GM20000 (cell line): ENCODE measurements around the gene IFT81.

Experiments
- DNase-seq: peaks from one replicate; pipeline ENCODE4 v3.0.0; 2012; ENCODE audit warnings: low spot score
- TF ChIP-seq, protein P1 (sequence below): IDR thresholded peaks from 2 replicates; pipeline ENCODE4 v1.5.1; 2012; ENCODE audit warnings: mild to moderate bottlenecking, control low read depth; ENCODE audit errors: extremely low read depth, missing control alignments

Gene IFT81

DNA sequence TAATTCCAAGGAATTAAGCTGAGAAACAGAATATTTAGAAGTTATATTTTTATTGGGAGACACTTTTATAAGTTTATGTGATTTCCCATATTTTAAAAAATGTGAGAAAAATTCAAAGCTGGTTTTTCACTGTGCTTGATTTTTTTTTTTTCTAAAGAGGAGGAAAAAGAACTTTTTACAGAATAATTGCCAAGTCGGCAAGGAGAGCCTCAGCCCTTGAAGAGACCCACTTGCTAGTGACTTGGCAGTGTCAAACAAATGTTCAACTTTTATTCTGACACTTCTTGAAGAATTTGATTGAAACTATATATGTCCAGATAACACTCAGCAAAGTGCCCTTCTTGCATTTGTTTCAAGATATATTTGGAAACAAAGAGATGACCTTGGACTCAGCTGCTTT, 104.6 kb downstream of the IFT81 start:
- TF ChIP-seq, protein P1, sequence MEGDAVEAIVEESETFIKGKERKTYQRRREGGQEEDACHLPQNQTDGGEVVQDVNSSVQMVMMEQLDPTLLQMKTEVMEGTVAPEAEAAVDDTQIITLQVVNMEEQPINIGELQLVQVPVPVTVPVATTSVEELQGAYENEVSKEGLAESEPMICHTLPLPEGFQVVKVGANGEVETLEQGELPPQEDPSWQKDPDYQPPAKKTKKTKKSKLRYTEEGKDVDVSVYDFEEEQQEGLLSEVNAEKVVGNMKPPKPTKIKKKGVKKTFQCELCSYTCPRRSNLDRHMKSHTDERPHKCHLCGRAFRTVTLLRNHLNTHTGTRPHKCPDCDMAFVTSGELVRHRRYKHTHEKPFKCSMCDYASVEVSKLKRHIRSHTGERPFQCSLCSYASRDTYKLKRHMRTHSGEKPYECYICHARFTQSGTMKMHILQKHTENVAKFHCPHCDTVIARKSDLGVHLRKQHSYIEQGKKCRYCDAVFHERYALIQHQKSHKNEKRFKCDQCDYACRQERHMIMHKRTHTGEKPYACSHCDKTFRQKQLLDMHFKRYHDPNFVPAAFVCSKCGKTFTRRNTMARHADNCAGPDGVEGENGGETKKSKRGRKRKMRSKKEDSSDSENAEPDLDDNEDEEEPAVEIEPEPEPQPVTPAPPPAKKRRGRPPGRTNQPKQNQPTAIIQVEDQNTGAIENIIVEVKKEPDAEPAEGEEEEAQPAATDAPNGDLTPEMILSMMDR, result no peak
- DNase-seq, result no peak

DNA sequence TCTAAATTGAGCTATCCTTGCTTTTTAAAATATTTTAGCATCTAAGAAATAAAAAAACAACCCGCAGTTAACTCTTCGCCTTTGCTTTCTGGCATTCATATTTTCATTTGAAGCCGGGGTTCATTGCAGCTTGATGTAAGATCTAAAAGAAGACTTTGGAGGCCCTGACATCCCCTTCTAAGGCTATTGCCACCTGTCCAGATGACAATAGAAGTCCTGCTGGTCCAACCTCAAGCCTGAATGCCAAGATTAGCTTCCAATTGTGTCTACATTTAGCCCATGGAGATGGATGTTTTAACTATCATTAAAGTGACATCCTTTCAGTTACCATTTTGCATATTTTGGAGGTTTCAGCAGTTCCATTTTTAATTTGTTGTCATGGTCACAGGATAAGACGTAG, 105.3 kb downstream of the IFT81 start:
- TF ChIP-seq, protein P1, result no peak

DNA sequence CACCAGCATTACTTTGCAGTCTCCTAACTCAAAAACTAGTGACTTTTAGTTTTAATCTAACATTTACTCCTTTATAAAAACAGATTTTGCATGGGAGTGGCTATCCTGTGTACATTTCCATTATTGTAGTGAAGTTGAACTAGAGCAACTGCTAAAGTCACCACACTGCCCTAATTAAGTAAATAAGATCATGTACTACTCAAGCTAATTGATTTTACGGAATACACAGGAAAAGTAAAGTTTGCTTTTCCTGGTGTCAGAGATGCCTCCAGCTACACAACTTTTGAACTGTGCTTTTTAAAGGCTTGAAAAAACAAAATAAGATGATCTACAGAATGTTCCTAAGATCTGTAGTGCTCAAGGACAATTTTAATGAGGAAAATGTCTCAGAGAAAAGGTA, 106.5 kb downstream of the IFT81 start:
- TF ChIP-seq, protein P1, result no peak
- no peak for DNase-seq

More for the DNA sequence above, 105.3 kb downstream of the IFT81 start:
- DNase-seq, result no peak

DNA sequence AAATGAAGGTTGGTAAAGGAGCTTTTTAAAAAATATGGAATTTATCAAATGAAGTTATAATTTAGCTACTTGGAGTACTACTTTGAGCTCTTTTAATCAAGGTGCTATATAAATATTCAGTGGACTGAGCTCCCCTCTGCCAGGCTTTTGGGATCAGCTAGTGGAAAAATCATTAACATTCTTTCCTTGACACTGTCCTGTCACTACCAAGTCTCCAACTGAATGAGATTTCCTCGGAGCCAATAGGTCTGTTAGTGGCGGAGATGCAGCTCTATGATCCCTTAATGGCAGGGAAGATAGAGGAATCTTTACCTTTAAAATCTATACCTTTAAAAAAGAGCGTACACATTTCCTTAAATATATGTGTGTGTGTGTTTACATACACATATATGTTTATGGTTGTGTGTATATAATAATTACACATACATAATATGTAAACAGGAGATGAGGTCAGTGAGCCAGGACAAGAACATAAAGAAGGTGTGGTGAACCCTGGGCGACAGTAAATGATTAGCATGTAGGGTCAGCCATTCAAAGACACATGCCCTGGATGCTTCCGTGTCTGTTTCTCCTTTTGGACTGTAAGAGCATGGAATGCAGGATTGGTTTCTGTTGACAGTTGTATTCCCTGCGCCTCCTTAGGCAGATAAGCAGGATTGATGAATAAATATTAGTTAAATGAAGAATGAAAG, 109.2 kb downstream of the IFT81 start:
- TF ChIP-seq, protein P1, result no peak
- no peak for DNase-seq

DNA sequence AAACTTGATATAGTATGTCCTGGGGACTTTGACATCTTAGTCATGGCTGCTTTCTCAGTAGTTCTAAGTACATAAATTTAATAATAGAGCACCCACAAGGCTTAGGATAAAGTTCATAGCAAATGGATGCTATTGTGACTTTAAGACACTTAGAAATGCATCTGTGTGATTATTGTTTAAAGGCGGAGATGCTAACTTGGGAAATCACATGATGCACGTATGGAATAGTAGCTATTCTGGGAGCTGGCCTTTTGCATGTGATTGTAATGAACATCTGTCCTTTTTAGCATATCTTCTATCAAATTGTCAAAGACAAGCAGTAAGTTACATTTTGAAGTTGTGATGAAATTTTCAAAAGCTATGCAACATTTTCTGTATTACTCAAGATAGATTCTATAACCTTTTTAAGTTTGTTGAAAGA, 110.2 kb downstream of the IFT81 start:
- no peak for DNase-seq
- TF ChIP-seq, protein P1, result no peak

DNA sequence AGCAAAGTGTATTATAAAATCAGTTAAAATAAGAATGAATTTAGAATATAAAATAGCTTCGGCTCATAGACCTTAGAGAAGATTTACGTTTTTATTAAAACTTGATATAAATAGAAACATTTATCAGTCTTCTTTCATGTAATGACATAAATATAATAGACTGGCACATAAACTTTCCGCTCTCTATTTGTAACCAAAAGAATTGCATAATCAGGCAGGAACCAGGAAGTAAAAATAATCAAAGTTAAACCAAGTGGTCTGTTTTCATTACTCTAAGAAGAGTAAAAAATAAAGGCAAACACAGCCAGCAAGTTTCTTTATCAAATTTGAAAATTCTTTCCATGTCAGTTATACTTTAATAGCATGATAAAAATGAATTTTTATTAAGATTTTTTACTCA, 110.6 kb downstream of the IFT81 start:
- TF ChIP-seq, protein P1, result no peak
- DNase-seq, result no peak

DNA sequence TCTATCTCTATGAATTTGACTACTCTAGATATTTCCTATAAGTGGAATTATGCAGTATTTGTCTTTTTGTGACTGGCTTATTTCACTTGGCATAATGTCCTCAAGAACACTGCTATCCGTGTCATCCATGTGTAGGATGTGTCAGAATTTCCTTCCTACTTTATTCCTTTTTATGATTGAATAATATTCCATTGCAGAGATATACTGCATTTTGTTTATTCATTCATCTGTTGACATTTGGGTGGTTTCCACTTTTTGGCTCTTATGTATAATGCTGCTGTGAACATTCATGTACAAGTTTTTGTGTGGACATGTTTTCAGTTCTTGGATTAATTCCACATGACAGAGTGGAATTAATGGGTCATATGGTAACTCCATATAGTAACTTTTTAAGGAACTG, 111.2 kb downstream of the IFT81 start:
- TF ChIP-seq, protein P1, result no peak
- DNase-seq, result no peak
